Measurements from ENCODE around the gene TOLLIP.

- TF ChIP-seq POLR2A (IDR thresholded peaks at IDR 0.05) = no peak
- TF ChIP-seq, protein P1, sequence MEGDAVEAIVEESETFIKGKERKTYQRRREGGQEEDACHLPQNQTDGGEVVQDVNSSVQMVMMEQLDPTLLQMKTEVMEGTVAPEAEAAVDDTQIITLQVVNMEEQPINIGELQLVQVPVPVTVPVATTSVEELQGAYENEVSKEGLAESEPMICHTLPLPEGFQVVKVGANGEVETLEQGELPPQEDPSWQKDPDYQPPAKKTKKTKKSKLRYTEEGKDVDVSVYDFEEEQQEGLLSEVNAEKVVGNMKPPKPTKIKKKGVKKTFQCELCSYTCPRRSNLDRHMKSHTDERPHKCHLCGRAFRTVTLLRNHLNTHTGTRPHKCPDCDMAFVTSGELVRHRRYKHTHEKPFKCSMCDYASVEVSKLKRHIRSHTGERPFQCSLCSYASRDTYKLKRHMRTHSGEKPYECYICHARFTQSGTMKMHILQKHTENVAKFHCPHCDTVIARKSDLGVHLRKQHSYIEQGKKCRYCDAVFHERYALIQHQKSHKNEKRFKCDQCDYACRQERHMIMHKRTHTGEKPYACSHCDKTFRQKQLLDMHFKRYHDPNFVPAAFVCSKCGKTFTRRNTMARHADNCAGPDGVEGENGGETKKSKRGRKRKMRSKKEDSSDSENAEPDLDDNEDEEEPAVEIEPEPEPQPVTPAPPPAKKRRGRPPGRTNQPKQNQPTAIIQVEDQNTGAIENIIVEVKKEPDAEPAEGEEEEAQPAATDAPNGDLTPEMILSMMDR (IDR thresholded peaks at IDR 0.05) = no peak
- TF ChIP-seq EP300 (IDR thresholded peaks at IDR 0.05) = no peak
Measured at GRCh38 chr11:1276866-1277615, 32.4 kb downstream of the TOLLIP start.

Measured in tibial nerve (tissue), 4 donors.